Nephron progenitor cell (in vitro differentiated cells): ENCODE data around the gene CEMP1.

Experiments
- DNase-seq: peaks from one replicate; pipeline ENCODE4 v3.0.0; 2021
- H3K27ac Mint-ChIP-seq: 2 replicates; pipeline ENCODE4 v1.8.0; 2021; ENCODE audit warnings: mild to moderate bottlenecking, moderate library complexity, mixed read lengths
- H3K27me3 Mint-ChIP-seq: 2 replicates; pipeline ENCODE4 v1.8.0; 2021; ENCODE audit warnings: mild to moderate bottlenecking, low read depth, mixed read lengths; ENCODE audit not compliant: poor library complexity
- H3K36me3 Mint-ChIP-seq: 2 replicates; pipeline ENCODE4 v1.8.0; 2021; ENCODE audit warnings: low read depth, mixed read lengths
- H3K4me1 Mint-ChIP-seq: 2 replicates; pipeline ENCODE4 v1.8.0; 2021; ENCODE audit warnings: mixed read lengths
- H3K4me3 Mint-ChIP-seq: 2 replicates; pipeline ENCODE4 v1.8.0; 2021; ENCODE audit warnings: mild to moderate bottlenecking, moderate library complexity, mixed read lengths
- H3K9me3 Mint-ChIP-seq: 2 replicates; pipeline ENCODE4 v1.8.0; 2021; ENCODE audit warnings: mild to moderate bottlenecking, moderate library complexity, mixed read lengths
- TF ChIP-seq, protein P1 (sequence below): fragments of 200-600 bp; sonication (generic); IDR thresholded peaks from 2 replicates; pipeline ENCODE4 v1.5.0; 2021; ENCODE audit warnings: antibody characterized with exemption

Gene CEMP1

DNA sequence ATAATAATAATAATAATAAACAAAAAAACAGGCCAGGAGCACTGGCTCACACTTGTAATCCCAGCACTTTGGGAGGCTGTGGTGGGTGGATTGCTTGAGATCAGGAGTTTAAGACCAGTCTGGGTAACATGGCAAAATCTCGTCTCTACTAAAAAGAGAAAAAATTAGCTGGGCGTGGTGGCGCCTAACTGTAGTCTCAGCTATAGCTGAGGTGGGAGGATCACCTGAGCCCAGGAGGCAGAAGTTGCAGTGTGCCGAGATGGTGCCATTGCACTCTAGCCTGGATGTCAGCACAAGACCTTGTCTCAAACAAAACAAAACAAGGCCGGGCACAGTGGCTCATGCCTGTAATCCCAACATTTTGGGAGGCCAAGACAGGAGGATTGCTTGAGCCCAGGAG lies 36.2 kb downstream of the CEMP1 start:
- no peaks in the 10 kb centered on the region for H3K9me3 Mint-ChIP-seq
- peaks cover 27% of the 10 kb centered on the region for H3K4me1 Mint-ChIP-seq
- DNase-seq: no peak
- H3K27ac Mint-ChIP-seq: no peak overlapping the region
- peaks cover 3% of the 10 kb centered on the region for H3K27me3 Mint-ChIP-seq
- TF ChIP-seq, protein P1, sequence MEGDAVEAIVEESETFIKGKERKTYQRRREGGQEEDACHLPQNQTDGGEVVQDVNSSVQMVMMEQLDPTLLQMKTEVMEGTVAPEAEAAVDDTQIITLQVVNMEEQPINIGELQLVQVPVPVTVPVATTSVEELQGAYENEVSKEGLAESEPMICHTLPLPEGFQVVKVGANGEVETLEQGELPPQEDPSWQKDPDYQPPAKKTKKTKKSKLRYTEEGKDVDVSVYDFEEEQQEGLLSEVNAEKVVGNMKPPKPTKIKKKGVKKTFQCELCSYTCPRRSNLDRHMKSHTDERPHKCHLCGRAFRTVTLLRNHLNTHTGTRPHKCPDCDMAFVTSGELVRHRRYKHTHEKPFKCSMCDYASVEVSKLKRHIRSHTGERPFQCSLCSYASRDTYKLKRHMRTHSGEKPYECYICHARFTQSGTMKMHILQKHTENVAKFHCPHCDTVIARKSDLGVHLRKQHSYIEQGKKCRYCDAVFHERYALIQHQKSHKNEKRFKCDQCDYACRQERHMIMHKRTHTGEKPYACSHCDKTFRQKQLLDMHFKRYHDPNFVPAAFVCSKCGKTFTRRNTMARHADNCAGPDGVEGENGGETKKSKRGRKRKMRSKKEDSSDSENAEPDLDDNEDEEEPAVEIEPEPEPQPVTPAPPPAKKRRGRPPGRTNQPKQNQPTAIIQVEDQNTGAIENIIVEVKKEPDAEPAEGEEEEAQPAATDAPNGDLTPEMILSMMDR: no peak
- peaks cover 6% of the 10 kb centered on the region for H3K36me3 Mint-ChIP-seq
- no peak overlapping the region for H3K4me3 Mint-ChIP-seq

DNA sequence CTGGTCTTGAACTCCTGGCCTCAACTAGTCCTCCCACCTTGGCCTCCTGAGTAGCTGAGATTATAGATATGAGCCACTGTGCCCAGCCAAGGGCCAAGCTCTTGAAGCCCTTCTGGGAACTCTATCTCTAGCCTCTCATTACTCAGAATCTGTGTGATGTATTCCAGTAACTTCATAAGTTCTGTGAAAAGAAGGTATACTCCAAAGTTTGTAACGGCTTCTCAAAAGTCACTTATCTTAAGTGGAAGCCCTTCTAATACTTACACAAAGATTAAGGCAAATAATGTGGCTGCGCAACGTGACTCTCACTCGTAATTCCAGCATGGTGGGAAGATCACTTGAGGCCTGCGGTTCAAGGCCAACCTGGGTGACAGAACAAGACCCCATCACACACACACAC lies 36.6 kb downstream of the CEMP1 start:
- Mint-ChIP-seq H3K4me3 (no peak overlapping the region), H3K4me1 (peaks cover 27% of the 10 kb centered on the region), H3K27ac (no peak overlapping the region), H3K27me3 (peaks cover 3% of the 10 kb centered on the region), H3K9me3 (no peaks in the 10 kb centered on the region), H3K36me3 (peaks cover 6% of the 10 kb centered on the region)
- TF ChIP-seq, protein P1: no peak
- no peak for DNase-seq

DNA sequence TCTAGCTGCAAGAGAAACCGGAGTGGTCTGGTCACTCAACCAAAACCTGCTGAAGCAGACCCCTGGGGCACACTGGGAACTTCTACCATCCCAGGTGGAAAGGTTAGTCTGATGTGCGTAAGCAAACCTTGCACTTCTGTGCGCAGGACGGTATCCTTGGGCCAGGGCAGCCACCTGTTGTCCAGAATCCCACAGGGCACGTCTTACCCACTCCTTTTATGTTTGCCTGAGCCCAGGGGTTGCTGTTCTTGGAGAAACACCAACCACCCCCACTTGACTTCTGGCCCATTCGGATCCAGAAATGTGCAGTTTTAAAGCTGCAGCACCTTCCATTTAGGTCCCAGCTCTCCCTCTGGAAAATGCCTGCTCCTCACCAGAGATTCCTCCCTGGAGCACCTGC lies 37.6 kb downstream of the CEMP1 start:
- no peak overlapping the region for H3K27ac Mint-ChIP-seq
- DNase-seq: no peak
- H3K4me1 Mint-ChIP-seq: peaks cover 27% of the 10 kb centered on the region
- H3K36me3 Mint-ChIP-seq: peaks cover 6% of the 10 kb centered on the region
- H3K4me3 Mint-ChIP-seq: no peak overlapping the region
- TF ChIP-seq, protein P1: no peak
- no peaks in the 10 kb centered on the region for H3K9me3 Mint-ChIP-seq
- no peaks in the 10 kb centered on the region for H3K27me3 Mint-ChIP-seq

DNA sequence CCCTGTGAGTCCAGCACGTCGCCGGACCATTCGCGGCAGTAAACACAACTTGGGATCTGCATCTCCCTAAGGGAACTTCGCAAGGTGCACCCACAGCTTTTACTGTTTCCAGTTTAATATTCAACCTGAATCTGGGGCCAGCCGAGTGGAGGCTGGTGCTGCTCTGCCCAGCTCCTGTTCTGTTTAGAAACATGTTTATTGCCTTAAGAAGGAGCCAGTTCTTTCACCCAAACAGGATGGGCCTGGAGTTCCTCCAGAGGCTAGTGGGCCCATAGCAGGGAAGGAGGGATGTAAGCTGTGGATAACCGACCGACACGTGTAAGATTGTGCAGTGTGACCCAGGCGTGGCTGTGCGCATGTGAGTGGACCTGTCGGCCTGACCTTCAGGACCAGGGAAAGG lies 38.9 kb downstream of the CEMP1 start:
- Mint-ChIP-seq H3K4me1 (peaks cover 28% of the 10 kb centered on the region), H3K27ac (no peak overlapping the region), H3K9me3 (no peaks in the 10 kb centered on the region), H3K36me3 (peaks cover under 1% of the 10 kb centered on the region), H3K27me3 (no peaks in the 10 kb centered on the region), H3K4me3 (no peak overlapping the region)
- TF ChIP-seq, protein P1: no peak
- DNase-seq: no peak

DNA sequence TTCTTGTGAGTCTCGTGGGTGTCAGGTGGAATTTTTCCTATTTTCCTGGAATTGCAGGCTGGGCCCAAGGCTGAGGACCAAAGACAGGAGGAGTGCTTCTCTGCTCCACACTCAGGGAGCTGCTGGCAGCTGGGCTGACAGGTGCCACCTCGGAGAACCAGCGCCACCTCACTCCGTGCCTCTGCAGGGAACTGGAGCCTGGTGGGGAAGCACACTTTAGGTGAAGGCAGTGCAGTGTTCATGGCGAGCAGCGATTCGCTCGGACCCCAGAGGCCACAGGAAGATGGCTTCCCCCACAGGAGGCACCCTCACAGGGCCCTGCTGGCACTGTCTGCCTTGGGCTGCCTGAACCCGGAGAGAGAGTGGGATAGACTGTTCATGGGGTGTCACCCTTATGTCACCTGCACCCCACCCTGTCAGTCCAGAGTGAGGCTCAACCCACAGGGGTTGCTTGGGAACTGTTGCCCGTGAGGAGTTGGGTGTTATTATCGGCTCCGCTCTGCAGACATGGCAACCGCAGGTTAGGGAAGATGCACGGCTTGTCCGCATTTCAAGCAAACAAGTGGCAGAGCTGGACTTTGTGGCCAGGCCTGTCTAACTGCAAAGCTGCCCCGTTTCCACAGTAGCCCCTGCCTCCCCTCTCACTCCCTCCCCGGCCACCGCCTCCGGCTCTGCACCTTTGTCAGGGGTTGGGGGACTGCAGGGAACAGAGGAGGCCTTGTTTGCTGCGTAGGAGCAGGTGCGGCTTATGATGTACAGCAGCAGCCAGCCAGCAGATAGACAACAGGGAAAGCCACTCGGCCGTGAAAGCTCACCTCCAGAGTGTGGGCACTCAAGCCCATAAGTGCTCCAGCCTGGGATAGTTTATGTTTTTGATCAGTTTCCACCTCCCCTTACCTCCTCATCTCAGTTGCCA lies 40.8 kb downstream of the CEMP1 start:
- TF ChIP-seq, protein P1: no peak
- H3K27ac Mint-ChIP-seq: no peak overlapping the region

DNA sequence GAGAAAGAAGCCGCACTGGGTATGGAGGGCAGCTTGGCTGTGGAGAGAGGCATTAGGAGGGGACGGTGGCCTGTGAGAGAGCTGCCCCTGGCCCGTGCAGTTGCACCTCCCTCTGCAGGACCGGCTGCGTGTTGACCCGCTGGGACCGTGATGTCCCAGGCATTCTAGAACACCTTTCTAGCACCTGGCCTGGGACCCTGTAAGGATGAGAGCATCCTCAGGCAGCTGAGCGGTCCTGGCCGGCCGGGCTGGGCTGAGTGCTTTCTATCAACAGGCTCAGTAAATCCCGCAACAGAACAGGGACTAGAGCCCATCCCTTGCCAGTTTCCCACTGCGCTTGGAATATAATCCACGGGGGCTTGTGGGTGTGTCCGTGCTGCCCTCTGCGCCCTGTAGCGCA lies 41.6 kb downstream of the CEMP1 start:
- H3K36me3 Mint-ChIP-seq: no peaks in the 10 kb centered on the region
- DNase-seq: no peak
- H3K27ac Mint-ChIP-seq: no peak overlapping the region
- H3K4me1 Mint-ChIP-seq: peaks cover 43% of the 10 kb centered on the region
- TF ChIP-seq, protein P1: no peak
- no peaks in the 10 kb centered on the region for H3K27me3 Mint-ChIP-seq
- no peak overlapping the region for H3K4me3 Mint-ChIP-seq
- H3K9me3 Mint-ChIP-seq: no peaks in the 10 kb centered on the region

More for the DNA sequence above, 40.8 kb downstream of the CEMP1 start:
- no peak for DNase-seq
- Mint-ChIP-seq H3K27me3 (no peaks in the 10 kb centered on the region), H3K9me3 (no peaks in the 10 kb centered on the region), H3K4me1 (peaks cover 34% of the 10 kb centered on the region), H3K4me3 (no peak overlapping the region), H3K36me3 (no peaks in the 10 kb centered on the region)
